Muscle of arm (tissue), 12 donors: Measurements from ENCODE around the gene HLCS. TPM values are rescaled to one million over a fixed set of nuclear protein-coding genes. Genes with fewer than 3 reads are reported as not detected.
"Not testable (repeated sequence)": the region's sequence is repeated elsewhere in the genome, so short reads cannot be mapped to it uniquely, and the experiment has no call there.

Experiments used
- DNase-seq: peaks from one replicate; pipeline ENCODE4 v3.0.0-alpha.2; 2013
- polyA plus RNA-seq, 12 donors: library from polyadenylated mRNA; unstranded; fragments of 120-200 nt; gene quantifications; one replicate each; pipeline ENCODE4 v1.2.1, GENCODE V29; 2013; ENCODE audit not compliant: insufficient read length in 12 of 12

Gene HLCS
- polyA plus RNA-seq, 12 donors = 6.7 to 15.3 (median 13.1) TPM; not detected in 1

- no peak for DNase-seq
Observed at GRCh38 chr21:36850372-36850771, 116.1 kb downstream of the HLCS start.

- DNase-seq = no peak
Observed at GRCh38 chr21:36849461-36850105, 116.9 kb downstream of the HLCS start.

- DNase-seq = no peak
Observed at GRCh38 chr21:36848730-36849274, 117.7 kb downstream of the HLCS start.

GRCh38 chr21:36847189-36847588 lies 119.3 kb downstream of the HLCS start:
- DNase-seq = no peak

- DNase-seq = no peak
Observed at GRCh38 chr21:36846631-36847030, 119.8 kb downstream of the HLCS start.

- DNase-seq = no peak
Observed at GRCh38 chr21:36845790-36846189, 120.7 kb downstream of the HLCS start.

GRCh38 chr21:36845070-36845469 lies 121.4 kb downstream of the HLCS start:
- no peak for DNase-seq

- no peak for DNase-seq
Observed at GRCh38 chr21:36841866-36842265, 124.6 kb downstream of the HLCS start.

GRCh38 chr21:36839735-36840134 lies 126.7 kb downstream of the HLCS start:
- no peak for DNase-seq

- no peak for DNase-seq
Observed at GRCh38 chr21:36839123-36839522, 127.3 kb downstream of the HLCS start.

GRCh38 chr21:36835383-36835795 lies 131.1 kb downstream of the HLCS start:
- peak; percentile 43 for DNase-seq

- no peak for DNase-seq
Observed at GRCh38 chr21:36834192-36834591, 132.3 kb downstream of the HLCS start.

- no peak for DNase-seq
Observed at GRCh38 chr21:36830100-36830499, 136.4 kb downstream of the HLCS start.

- no peak for DNase-seq
Observed at GRCh38 chr21:36828891-36829515, 137.5 kb downstream of the HLCS start.

- no peak for DNase-seq
Observed at GRCh38 chr21:36828208-36828607, 138.3 kb downstream of the HLCS start.

GRCh38 chr21:36825658-36826057 lies 140.8 kb downstream of the HLCS start:
- DNase-seq = no peak

- DNase-seq = no peak
Observed at GRCh38 chr21:36821032-36821299, 145.5 kb downstream of the HLCS start.

GRCh38 chr21:36820176-36821031 lies 146.1 kb downstream of the HLCS start:
- no peak for DNase-seq

- DNase-seq = no peak
Observed at GRCh38 chr21:36817732-36818450, 148.6 kb downstream of the HLCS start.

- DNase-seq = no peak
Observed at GRCh38 chr21:36816561-36817130, 149.8 kb downstream of the HLCS start.

GRCh38 chr21:36816026-36816425 lies 150.4 kb downstream of the HLCS start:
- not testable (repeated sequence) for DNase-seq

- DNase-seq = no peak
Observed at GRCh38 chr21:36815284-36815683, 151.2 kb downstream of the HLCS start.
